ENCODE results near the gene LYZ.
A peak's percentile ranks its signal among the peaks of the same experiment; 100 is the strongest.

Gene LYZ

GRCh38 chr12:69386921-69387320 lies 38.7 kb downstream of the LYZ start:
- Histone ChIP-seq H2AFZ (ENCODE audit: low read length) (no peak overlapping the region), H3K36me3 (replicated peaks; ENCODE audit: insufficient read depth, low read length) (no peaks in the 10 kb centered on the region), H3K9ac (ENCODE audit: low read length) (no peak overlapping the region), H3K4me1 (ENCODE audit: low read length) (no peaks in the 10 kb centered on the region), H3K4me2 (ENCODE audit: low read depth, low read length) (no peak overlapping the region), H3K9me2 (replicated peaks; ENCODE audit: insufficient read depth, low read length) (no peaks in the 10 kb centered on the region), H3K27ac (ENCODE audit: low read length) (no peak overlapping the region), H3K79me2 (ENCODE audit: low read length) (peaks cover 17% of the 10 kb centered on the region), H3K27me3 (replicated peaks; ENCODE audit: insufficient read depth, low read length) (no peaks in the 10 kb centered on the region), H3K4me3 (ENCODE audit: low read length) (no peak overlapping the region), H3K9me3 (replicated peaks; ENCODE audit: insufficient read depth, low read length) (no peaks in the 10 kb centered on the region), H3F3A (ENCODE audit: insufficient read depth, low read length) (no peaks in the 10 kb centered on the region), H4K20me1 (ENCODE audit: insufficient read depth, low read length) (no peaks in the 10 kb centered on the region)
- no peak for TF ChIP-seq CTCF (IDR thresholded peaks at IDR 0.05; ENCODE audit: low read length)
- TF ChIP-seq EZH2phosphoT487 (IDR thresholded peaks at IDR 0.05; ENCODE audit: low read length) = no peak
- TF ChIP-seq EZH2 (optimal IDR thresholded peaks at IDR 0.05; ENCODE audit: low read depth, low read length) = no peak
- DNase-seq = no peak

DNA sequence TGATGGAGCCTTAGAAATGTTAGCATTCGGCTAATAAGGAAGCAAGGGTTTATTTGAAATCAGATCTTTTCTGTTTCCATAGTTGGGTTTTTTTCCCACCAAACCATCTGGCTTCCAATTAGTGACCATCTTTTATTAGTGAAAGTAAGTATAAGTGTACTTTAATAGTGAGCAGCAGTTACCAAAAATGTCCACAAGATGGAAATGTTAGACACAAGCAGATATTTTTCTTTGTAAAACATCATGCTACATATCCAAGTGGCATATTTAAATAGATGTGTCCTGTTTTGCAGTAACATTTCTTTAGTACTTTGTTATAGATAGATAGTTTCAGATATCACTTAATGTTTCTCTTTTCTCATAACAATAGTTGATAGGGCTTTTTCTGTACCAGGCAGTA lies 40.2 kb downstream of the LYZ start:
- TF ChIP-seq CTCF (IDR thresholded peaks at IDR 0.05; ENCODE audit: low read length) (peak; percentile 43), EZH2phosphoT487 (IDR thresholded peaks at IDR 0.05; ENCODE audit: low read length) (no peak)
- Histone ChIP-seq H2AFZ (ENCODE audit: low read length) (no peak overlapping the region), H3K4me2 (ENCODE audit: low read depth, low read length) (no peak overlapping the region), H3K79me2 (ENCODE audit: low read length) (peaks cover 8% of the 10 kb centered on the region; the same call in 1 of the 2 replicates), H3K36me3 (replicated peaks; ENCODE audit: insufficient read depth, low read length) (no peaks in the 10 kb centered on the region), H3F3A (ENCODE audit: insufficient read depth, low read length) (no peaks in the 10 kb centered on the region), H3K27ac (ENCODE audit: low read length) (no peak overlapping the region), H3K9ac (ENCODE audit: low read length) (no peak overlapping the region), H3K9me3 (replicated peaks; ENCODE audit: insufficient read depth, low read length) (no peaks in the 10 kb centered on the region), H3K4me1 (ENCODE audit: low read length) (no peaks in the 10 kb centered on the region), H3K9me2 (replicated peaks; ENCODE audit: insufficient read depth, low read length) (no peaks in the 10 kb centered on the region), H4K20me1 (ENCODE audit: insufficient read depth, low read length) (no peaks in the 10 kb centered on the region), H3K4me3 (ENCODE audit: low read length) (no peak overlapping the region), H3K27me3 (replicated peaks; ENCODE audit: insufficient read depth, low read length) (no peaks in the 10 kb centered on the region)
- DNase-seq = peak; percentile 39

- Histone ChIP-seq H3K9me2 (replicated peaks; ENCODE audit: insufficient read depth, low read length) (no peaks in the 10 kb centered on the region), H3K27me3 (replicated peaks; ENCODE audit: insufficient read depth, low read length) (no peaks in the 10 kb centered on the region), H3K4me1 (ENCODE audit: low read length) (no peaks in the 10 kb centered on the region), H3K27ac (ENCODE audit: low read length) (no peak overlapping the region), H4K20me1 (ENCODE audit: insufficient read depth, low read length) (no peaks in the 10 kb centered on the region), H3K36me3 (replicated peaks; ENCODE audit: insufficient read depth, low read length) (no peaks in the 10 kb centered on the region), H2AFZ (ENCODE audit: low read length) (no peak overlapping the region), H3K79me2 (ENCODE audit: low read length) (peaks cover 4% of the 10 kb centered on the region; the same call in 1 of the 2 replicates), H3F3A (ENCODE audit: insufficient read depth, low read length) (no peaks in the 10 kb centered on the region), H3K9ac (ENCODE audit: low read length) (no peak overlapping the region), H3K4me2 (ENCODE audit: low read depth, low read length) (no peak overlapping the region), H3K4me3 (ENCODE audit: low read length) (no peak overlapping the region), H3K9me3 (replicated peaks; ENCODE audit: insufficient read depth, low read length) (no peaks in the 10 kb centered on the region)
- DNase-seq = no peak
- TF ChIP-seq CTCF (IDR thresholded peaks at IDR 0.05; ENCODE audit: low read length) (no peak), EZH2 (optimal IDR thresholded peaks at IDR 0.05; ENCODE audit: low read depth, low read length) (no peak), EZH2phosphoT487 (IDR thresholded peaks at IDR 0.05; ENCODE audit: low read length) (no peak)
Observed at GRCh38 chr12:69389831-69390230, 41.6 kb downstream of the LYZ start.

Measured in MM.1S (cell line).